ENCODE data around the gene PPP2R5C. TPM values are rescaled to one million over a fixed set of nuclear protein-coding genes. Genes with fewer than 3 reads are reported as not detected.

Gene PPP2R5C
- polyA plus RNA-seq, 1 donor from 2014 or later, result 111 TPM

DNA sequence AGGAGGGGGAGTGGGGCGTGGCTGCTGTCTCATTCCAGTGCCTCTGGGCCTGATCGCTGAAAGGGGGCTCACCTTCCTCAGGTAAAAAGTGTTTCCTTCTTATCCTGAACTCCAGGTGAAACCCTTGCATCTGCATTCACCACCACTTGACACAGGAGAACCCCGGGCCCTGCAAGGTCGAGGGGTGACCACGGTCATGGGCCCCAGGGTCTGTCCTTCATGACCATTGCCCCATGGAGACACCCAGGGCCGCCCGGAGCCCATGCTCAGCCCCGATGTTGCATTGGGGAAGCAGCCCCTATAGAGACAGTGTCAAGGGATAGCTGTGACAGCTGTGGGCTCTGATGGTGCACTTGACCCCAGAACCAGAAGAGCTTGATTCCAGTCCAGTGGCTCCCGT is 168.4 kb downstream of the PPP2R5C start:
- Histone ChIP-seq H3F3A (ENCODE audit: insufficient read depth, low read length, poor library complexity, severe bottlenecking) (no peaks in the 10 kb centered on the region), H3K36me3 (ENCODE audit: insufficient read depth, low read length) (no peaks in the 10 kb centered on the region), H3K9ac (ENCODE audit: low read length) (no peak overlapping the region), H3K27ac (ENCODE audit: low read length) (no peak overlapping the region), H2AFZ (ENCODE audit: low read depth, low read length) (no peak overlapping the region), H3K4me3 (ENCODE audit: low read length) (no peak overlapping the region), H3K79me2 (replicated peaks; ENCODE audit: insufficient read depth, low read length) (no peaks in the 10 kb centered on the region), H3K4me2 (ENCODE audit: low read length) (no peak overlapping the region), H3K9me3 (ENCODE audit: low read length) (no peaks in the 10 kb centered on the region), H3K9me2 (ENCODE audit: insufficient read depth, low read length) (no peaks in the 10 kb centered on the region), H3K27me3 (ENCODE audit: insufficient read depth, low read depth, low read length) (no peaks in the 10 kb centered on the region), H4K20me1 (ENCODE audit: insufficient read depth) (no peaks in the 10 kb centered on the region)
- no peak for TF ChIP-seq RAD21 (conservative IDR thresholded peaks at IDR 0.05)
- no peak for TF ChIP-seq REST (IDR thresholded peaks at IDR 0.05; ENCODE audit: borderline replicate concordance)
- TF ChIP-seq, protein P1, sequence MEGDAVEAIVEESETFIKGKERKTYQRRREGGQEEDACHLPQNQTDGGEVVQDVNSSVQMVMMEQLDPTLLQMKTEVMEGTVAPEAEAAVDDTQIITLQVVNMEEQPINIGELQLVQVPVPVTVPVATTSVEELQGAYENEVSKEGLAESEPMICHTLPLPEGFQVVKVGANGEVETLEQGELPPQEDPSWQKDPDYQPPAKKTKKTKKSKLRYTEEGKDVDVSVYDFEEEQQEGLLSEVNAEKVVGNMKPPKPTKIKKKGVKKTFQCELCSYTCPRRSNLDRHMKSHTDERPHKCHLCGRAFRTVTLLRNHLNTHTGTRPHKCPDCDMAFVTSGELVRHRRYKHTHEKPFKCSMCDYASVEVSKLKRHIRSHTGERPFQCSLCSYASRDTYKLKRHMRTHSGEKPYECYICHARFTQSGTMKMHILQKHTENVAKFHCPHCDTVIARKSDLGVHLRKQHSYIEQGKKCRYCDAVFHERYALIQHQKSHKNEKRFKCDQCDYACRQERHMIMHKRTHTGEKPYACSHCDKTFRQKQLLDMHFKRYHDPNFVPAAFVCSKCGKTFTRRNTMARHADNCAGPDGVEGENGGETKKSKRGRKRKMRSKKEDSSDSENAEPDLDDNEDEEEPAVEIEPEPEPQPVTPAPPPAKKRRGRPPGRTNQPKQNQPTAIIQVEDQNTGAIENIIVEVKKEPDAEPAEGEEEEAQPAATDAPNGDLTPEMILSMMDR (IDR thresholded peaks at IDR 0.05; ENCODE audit: poor library complexity, severe bottlenecking), result no peak
- no peak for TF ChIP-seq EZH2 (IDR thresholded peaks at IDR 0.05; ENCODE audit: borderline replicate concordance, insufficient read depth, low read length, poor library complexity, severe bottlenecking)
- no peak for TF ChIP-seq MXI1 (conservative IDR thresholded peaks at IDR 0.05; ENCODE audit: poor library complexity, severe bottlenecking)

DNA sequence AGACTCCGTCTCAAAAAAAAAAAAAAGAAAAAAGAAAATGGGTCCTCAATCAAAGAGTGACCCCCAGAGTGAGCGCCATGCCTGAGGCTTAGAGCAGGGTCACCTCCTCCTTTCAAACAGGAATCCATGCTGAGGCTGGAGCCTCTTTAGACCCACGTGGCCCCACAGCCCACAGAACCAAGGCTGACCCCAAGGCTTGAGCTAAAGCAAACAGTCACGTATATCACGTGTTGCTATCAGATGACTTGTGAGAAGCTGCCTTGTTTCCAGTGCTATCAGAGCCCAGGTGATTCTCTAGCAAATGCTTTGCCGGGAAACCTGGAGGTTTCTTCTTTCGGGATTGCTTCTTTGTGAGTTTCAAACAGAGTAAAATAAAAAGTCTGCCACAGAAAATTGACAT is 171.2 kb downstream of the PPP2R5C start:
- H3K9ac ChIP-seq (ENCODE audit: low read length), result no peak overlapping the region
- no peak for TF ChIP-seq RAD21 (conservative IDR thresholded peaks at IDR 0.05)
- no peak for TF ChIP-seq EZH2 (IDR thresholded peaks at IDR 0.05; ENCODE audit: borderline replicate concordance, insufficient read depth, low read length, poor library complexity, severe bottlenecking)
- TF ChIP-seq, protein P1 (IDR thresholded peaks at IDR 0.05; ENCODE audit: poor library complexity, severe bottlenecking), result no peak
- no peak for TF ChIP-seq REST (IDR thresholded peaks at IDR 0.05; ENCODE audit: borderline replicate concordance)
- no peak for TF ChIP-seq TAF1 (IDR thresholded peaks at IDR 0.05; ENCODE audit: low read depth)
- no peak for TF ChIP-seq SMC3 (conservative IDR thresholded peaks at IDR 0.05; ENCODE audit: poor library complexity)
- no peak for TF ChIP-seq POLR2AphosphoS5 (IDR thresholded peaks at IDR 0.05)
- TF ChIP-seq MXI1 (conservative IDR thresholded peaks at IDR 0.05; ENCODE audit: poor library complexity, severe bottlenecking), result no peak
- TF ChIP-seq EP300 (conservative IDR thresholded peaks at IDR 0.05; ENCODE audit: poor library complexity, severe bottlenecking), result no peak
- H3K9me3 ChIP-seq (ENCODE audit: low read length), result no peaks in the 10 kb centered on the region
- no peak overlapping the region for H3K4me2 ChIP-seq (ENCODE audit: low read length)
- H3K79me2 ChIP-seq (replicated peaks; ENCODE audit: insufficient read depth, low read length), result no peaks in the 10 kb centered on the region
- H2AFZ ChIP-seq (ENCODE audit: low read depth, low read length), result no peak overlapping the region
- no peaks in the 10 kb centered on the region for H3F3A ChIP-seq (ENCODE audit: insufficient read depth, low read length, poor library complexity, severe bottlenecking)
- no peaks in the 10 kb centered on the region for H3K9me2 ChIP-seq (ENCODE audit: insufficient read depth, low read length)
- no peaks in the 10 kb centered on the region for H3K36me3 ChIP-seq (ENCODE audit: insufficient read depth, low read length)
- H4K20me1 ChIP-seq (ENCODE audit: insufficient read depth), result no peaks in the 10 kb centered on the region
- no peak overlapping the region for H3K27ac ChIP-seq (ENCODE audit: low read length)
- no peaks in the 10 kb centered on the region for H3K27me3 ChIP-seq (ENCODE audit: insufficient read depth, low read depth, low read length)
- no peak overlapping the region for H3K4me3 ChIP-seq (ENCODE audit: low read length)
